ENCODE measurements around the gene MAML3.
"Not testable (repeated sequence)": the region's sequence is repeated elsewhere in the genome, so short reads cannot be mapped to it uniquely, and the experiment has no call there.

MAML3 gene

DNA sequence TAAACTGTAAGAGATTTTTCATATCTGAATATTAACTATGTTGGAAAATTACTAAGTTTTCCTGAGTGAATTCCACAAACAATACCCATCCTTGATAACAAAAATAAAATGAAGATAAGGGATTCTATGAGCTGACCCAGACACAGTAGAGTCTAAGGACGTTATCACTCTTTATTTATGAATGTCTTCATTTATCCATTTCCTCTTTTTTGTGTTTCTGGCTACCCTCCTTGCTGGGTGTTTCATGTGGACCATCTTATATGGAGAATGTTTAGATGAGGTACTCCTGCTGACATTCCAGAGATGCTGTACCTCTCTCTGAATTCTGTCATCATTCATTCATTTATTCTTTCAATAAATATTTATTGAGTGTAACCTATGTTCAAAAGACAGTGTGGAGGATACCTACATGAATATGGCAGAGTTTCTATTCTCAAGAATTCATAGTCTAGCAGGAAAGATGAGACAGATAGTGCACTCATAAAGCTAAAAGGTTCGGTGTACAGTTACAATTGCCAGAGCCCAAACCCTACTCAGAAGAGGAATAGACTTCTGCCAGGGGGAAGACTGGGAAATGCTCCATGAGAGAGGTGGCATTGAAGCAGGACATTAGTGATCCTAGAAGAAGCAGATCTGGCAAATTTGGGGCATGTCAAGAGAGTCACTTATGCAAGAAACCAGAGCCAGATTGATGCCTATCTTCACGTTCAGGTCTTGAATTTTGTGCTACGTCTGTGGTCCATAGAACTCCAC, 195.8 kb downstream of the MAML3 start:
- DNase-seq: no peak
- H3K27me3 Mint-ChIP-seq: peaks cover 7% of the 10 kb centered on the region

DNA sequence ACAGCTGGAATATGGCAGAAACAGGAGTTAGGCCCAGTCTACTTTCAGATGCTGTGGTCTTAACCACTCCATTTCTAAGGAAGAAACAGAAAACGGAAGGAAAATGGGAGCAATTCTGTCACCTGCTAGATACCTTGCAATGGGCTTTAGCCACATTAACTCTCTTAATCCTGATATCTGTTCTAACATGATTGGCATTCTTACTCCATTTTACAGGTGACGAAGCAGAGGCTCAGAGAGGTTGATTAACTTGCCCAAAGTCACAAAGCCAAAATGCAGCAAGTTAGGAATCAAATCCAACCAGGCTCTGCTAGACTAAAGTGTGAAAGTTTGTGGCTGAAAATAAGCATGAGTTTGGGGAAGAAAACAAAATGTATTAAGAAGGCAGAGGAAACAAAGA, 196.9 kb downstream of the MAML3 start:
- Mint-ChIP-seq H3K27me3 (peaks cover 7% of the 10 kb centered on the region), H3K27ac (no peak overlapping the region), H3K4me3 (no peak overlapping the region), H3K9me3 (no peaks in the 10 kb centered on the region), H3K4me1 (peaks cover 2% of the 10 kb centered on the region)
- DNase-seq: no peak
- no peak for ATAC-seq

More for the DNA sequence above, 195.8 kb downstream of the MAML3 start:
- Mint-ChIP-seq H3K4me1 (no peaks in the 10 kb centered on the region), H3K4me3 (no peak overlapping the region), H3K9me3 (no peaks in the 10 kb centered on the region), H3K27ac (no peak overlapping the region)
- ATAC-seq: no peak

DNA sequence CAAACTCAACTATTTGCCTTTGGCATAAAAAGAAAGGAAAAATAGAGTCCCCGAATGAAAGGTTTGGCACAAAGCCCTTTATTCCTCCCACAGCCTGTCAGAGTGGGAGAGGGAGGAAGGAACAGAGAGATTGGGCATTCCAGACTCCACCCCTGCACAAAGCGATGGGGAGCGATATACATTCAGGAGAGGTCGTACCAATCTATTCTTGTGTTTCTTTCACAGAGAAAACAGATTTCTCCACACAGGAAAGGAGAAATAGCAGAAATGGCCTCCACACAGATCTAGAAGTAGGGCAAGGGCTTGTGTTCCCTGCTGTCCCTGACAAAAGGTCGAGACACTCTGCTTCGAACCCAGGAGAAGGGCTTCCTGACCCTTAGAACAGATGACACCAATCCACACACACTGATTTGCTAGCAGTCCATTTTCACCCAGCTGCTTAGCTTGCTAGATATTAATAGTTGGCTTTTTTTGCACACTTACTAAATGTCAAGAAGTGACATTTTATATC, 197.4 kb downstream of the MAML3 start:
- Mint-ChIP-seq H3K4me3 (no peak overlapping the region), H3K4me1 (peaks cover 7% of the 10 kb centered on the region), H3K27me3 (peaks cover 7% of the 10 kb centered on the region), H3K27ac (no peak overlapping the region), H3K9me3 (no peaks in the 10 kb centered on the region)
- DNase-seq: no peak
- no peak for ATAC-seq

DNA sequence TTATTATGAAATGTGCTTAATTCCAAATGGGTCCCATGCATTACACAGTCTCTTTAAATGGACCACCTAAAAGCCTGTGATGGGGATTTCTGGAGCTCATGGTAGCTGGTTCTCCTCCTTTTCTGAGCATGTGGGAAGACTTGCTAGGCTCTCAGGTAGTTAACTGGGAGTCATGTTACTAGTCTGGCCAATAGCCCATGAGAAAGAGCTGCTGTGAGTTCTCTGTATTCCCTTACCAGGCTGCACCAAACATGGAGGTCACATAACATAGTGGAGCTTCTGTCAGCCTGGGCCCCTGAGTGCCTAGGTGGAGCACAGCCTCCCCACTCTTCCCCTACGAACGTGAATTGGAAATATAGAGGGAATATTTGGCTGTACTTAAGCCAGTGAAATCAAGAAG, 198.4 kb downstream of the MAML3 start:
- Mint-ChIP-seq H3K4me3 (no peak overlapping the region), H3K4me1 (peaks cover 16% of the 10 kb centered on the region), H3K27me3 (peaks cover 7% of the 10 kb centered on the region), H3K27ac (no peak overlapping the region), H3K9me3 (no peaks in the 10 kb centered on the region)
- DNase-seq (no peak), ATAC-seq (no peak)

DNA sequence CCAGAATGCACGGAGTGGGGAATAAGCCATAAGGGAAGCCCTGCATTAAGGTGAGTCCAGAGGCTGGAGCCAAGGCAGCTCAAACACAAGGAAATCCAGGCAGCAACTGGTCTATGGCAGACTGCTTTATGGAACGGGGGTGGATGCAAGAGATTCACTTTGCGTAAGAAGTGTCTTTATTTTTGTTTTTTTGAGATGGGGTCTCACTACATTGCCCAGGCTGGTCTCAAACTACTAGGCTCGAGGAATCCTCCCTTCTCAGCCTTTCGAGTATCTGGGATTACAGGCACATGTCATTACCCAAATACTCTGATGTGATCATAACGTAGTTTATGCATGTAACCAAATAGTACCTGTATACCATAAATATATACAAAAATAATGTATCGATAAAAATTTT, 199.5 kb downstream of the MAML3 start:
- Mint-ChIP-seq H3K4me3 (no peak overlapping the region), H3K9me3 (no peaks in the 10 kb centered on the region), H3K27me3 (peaks cover 7% of the 10 kb centered on the region), H3K27ac (no peak overlapping the region), H3K4me1 (peaks cover 26% of the 10 kb centered on the region)
- DNase-seq: no peak
- ATAC-seq: no peak

DNA sequence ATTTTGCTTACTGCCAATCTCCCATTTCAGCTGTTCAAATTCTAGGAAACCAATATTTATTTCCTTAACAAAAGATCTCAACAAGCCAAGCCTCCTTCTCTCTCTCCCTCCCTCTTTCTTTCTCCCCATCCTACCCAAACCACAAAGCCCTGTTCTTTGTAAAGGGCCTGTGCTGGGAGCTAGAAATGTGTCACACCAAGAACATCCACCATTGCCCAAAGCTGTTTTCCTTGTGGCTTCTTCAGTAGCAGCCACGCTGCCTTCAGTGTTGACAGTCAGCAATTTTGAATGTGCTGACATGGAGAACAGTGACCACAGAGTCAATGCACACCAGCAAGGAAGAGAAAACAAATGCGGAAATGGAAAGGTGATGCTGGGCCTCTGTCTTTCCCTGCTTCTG, 203.0 kb downstream of the MAML3 start:
- H3K4me3 Mint-ChIP-seq: peak overlapping the region; percentile 44 to 62
- peak overlapping the region in 1 of 2 donors; percentile 66 for H3K27ac Mint-ChIP-seq
- peak; percentile 83 for ATAC-seq
- H3K27me3 Mint-ChIP-seq: peaks cover 7% of the 10 kb centered on the region
- H3K4me1 Mint-ChIP-seq: peaks cover 37% of the 10 kb centered on the region
- H3K9me3 Mint-ChIP-seq: no peaks in the 10 kb centered on the region
- peak; percentile 39 to 62 for DNase-seq

DNA sequence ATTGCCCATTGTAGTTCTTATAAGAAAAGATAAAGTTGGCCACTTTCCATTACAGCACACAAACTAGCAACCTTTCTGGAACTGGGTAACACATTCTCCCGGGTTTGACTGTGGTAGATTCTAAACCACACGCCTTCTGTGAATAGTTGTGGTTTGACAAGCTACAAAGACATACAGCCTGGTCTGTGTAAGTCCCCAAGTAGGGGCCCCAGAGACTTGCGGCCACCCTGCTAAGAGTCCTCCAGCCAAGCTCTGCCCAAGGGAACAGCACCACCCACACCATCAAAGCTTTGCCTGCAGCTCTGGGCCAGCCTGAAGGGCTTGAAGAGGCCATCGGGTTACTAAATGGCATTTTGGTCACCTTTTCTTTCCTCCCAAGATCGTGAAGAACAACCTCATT, 203.4 kb downstream of the MAML3 start:
- Mint-ChIP-seq H3K4me1 (peaks cover 37% of the 10 kb centered on the region), H3K9me3 (no peaks in the 10 kb centered on the region), H3K27me3 (peaks cover 3% of the 10 kb centered on the region), H3K4me3 (peak overlapping the region; percentile 44 to 62), H3K27ac (peak overlapping the region; percentile 14 to 66)
- DNase-seq (peak; percentile 67 to 82), ATAC-seq (peak; percentile 97)

DNA sequence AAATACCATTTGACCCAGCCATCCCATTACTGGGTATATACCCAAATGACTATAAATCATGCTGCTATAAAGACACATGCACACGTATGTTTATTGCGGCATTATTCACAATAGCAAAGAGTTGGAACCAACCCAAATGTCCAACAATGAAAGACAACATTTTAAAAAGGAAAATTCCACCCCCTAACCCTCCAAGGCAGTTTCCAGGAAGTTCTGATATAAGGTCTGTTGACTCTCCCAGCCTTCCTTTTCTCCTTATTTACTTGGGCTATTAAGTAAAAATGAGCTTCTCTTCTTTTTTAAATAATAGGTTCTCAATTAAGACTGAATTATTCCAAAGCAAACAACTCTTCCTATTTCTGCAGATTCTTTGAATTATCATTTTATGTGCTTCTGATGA, 209.1 kb downstream of the MAML3 start:
- H3K4me3 Mint-ChIP-seq, ATAC-seq, DNase-seq, H3K27ac Mint-ChIP-seq, H3K27me3 Mint-ChIP-seq, H3K9me3 Mint-ChIP-seq: not testable (repeated sequence)
- H3K4me1 Mint-ChIP-seq: peaks cover 14% of the 10 kb centered on the region

DNA sequence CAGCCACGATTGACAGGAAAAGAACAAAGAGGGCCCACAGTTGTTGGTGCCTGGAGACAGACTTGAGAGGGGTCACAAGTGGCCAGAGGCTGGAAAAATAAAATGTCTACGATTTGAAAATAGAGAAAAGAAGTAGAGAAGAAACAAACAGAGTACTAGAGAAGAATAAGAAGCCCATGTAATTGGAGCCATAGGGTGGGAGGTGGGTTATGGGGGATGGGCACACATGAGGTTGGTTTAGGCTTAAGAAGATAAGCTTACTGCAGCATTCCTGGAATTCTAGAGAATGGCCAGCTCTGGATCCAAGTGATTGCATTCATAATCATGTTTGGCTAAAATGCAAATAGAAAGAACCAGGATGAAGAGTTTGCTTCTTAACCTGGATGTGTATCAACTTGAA, 210.7 kb downstream of the MAML3 start:
- H3K27me3 Mint-ChIP-seq: no peaks in the 10 kb centered on the region
- H3K4me3 Mint-ChIP-seq: no peak overlapping the region
- ATAC-seq (no peak), DNase-seq (no peak)
- no peaks in the 10 kb centered on the region for H3K9me3 Mint-ChIP-seq
- H3K4me1 Mint-ChIP-seq: peaks cover 11% of the 10 kb centered on the region
- no peak overlapping the region for H3K27ac Mint-ChIP-seq

DNA sequence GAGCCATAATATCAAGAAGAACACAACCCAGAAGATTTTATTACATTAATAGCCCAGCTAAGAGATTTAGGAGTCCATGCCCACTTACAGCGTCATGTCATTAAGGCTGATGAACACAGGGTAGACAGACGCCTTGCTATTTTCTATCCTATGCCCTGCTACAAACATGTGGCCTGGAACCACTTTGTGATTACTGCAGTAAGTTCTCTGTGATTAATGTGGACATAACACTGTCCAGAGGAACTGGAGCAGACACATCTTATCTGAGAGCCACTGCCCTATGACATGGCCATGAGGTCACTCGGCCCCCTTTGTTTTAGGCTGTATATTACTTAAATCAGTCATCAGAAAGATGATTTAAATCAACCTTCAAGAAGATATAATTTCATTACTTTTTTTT, 211.7 kb downstream of the MAML3 start:
- peaks cover 8% of the 10 kb centered on the region for H3K4me1 Mint-ChIP-seq
- DNase-seq (no peak), ATAC-seq (no peak)
- no peaks in the 10 kb centered on the region for H3K9me3 Mint-ChIP-seq
- H3K27ac Mint-ChIP-seq: no peak overlapping the region
- no peak overlapping the region for H3K4me3 Mint-ChIP-seq
- H3K27me3 Mint-ChIP-seq: no peaks in the 10 kb centered on the region

DNA sequence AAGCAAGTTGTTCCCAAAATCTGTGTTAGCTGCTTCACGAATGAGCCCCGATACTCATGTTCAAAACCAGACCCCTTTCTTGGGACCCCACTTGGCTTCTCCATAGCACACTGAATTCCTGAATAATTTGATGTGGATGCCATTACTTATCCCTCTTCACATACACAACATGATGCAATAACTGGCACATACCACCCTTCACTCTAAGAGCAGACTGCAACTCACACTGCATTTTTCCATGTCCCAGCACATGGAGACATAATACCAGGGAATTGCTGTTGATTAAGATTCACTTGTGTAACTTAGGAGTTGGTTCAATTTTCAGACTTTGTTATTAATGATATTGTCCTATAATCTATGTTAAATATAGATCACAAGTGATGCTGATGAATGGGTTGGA, 213.4 kb downstream of the MAML3 start:
- no peak overlapping the region for H3K27ac Mint-ChIP-seq
- no peaks in the 10 kb centered on the region for H3K27me3 Mint-ChIP-seq

DNA sequence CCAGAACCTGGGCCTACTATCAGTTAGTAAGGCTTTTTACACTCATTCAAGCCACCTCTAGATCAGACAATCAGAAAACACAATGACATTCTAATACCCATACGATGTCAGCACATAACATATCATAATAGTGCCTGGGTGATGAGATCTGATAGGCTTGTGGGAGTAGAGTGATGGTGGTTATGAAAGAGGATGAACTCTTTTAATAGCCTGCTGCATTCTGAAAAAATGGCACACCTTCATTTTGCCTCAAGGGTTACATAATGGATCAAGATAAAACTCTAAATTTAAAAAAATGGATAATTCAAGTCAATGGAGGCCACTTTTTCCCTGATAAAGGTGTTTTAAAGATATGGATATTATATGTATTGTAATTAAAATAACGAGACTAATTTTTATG, 215.6 kb downstream of the MAML3 start:
- Mint-ChIP-seq H3K27ac (no peak overlapping the region), H3K4me1 (no peaks in the 10 kb centered on the region), H3K4me3 (no peak overlapping the region), H3K9me3 (no peaks in the 10 kb centered on the region), H3K27me3 (no peaks in the 10 kb centered on the region)
- no peak for DNase-seq
- ATAC-seq: peak; percentile 18

More for the DNA sequence above, 213.4 kb downstream of the MAML3 start:
- DNase-seq (no peak), ATAC-seq (no peak)
- Mint-ChIP-seq H3K4me3 (no peak overlapping the region), H3K9me3 (no peaks in the 10 kb centered on the region), H3K4me1 (no peaks in the 10 kb centered on the region)

DNA sequence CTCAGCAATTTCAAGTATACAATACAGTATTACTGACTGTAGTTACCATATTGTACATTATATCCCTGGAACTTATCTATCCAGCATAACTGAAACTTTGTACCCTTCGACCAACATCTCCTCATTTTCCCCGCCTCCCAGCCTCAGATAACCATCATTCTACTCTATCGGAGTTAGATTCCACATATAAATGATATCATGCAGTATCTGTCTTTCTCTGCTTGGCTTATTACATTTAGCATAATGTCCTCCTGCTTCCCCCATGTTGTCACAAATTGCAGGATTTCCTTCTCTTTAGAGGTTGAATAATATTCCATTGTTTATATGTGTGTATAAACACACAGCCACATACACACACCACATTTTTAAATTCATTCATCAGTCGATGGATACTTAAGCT, 218.1 kb downstream of the MAML3 start:
- Mint-ChIP-seq H3K9me3 (no peaks in the 10 kb centered on the region), H3K27me3 (no peaks in the 10 kb centered on the region), H3K27ac (no peak overlapping the region), H3K4me1 (no peaks in the 10 kb centered on the region), H3K4me3 (no peak overlapping the region)
- DNase-seq: no peak
- ATAC-seq: no peak

DNA sequence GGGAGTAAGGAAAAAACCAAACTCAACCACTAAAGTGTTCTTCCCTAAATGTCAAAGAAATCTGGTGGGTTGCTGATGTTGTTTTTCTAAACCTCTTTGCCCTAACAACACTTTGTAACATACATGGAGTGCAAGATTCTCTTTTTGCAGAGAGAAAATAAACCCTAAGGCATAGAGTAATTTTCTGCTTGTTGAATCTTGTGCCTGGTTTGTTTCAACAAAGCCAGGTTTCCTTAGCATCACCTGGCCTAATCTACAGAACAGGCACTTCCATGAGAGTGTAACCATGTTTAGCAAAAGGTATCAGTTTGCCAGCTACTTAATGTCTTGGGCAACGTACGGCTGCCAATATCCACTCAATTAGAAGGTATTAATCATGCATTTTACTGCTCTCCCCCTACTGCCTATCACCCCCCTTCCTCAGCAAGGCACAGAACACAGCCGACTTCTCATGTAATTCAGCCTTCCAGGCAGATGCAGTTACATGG, 219.2 kb downstream of the MAML3 start:
- Mint-ChIP-seq H3K9me3 (no peaks in the 10 kb centered on the region), H3K27me3 (no peaks in the 10 kb centered on the region), H3K27ac (no peak overlapping the region), H3K4me3 (no peak overlapping the region), H3K4me1 (no peaks in the 10 kb centered on the region)
- ATAC-seq (no peak), DNase-seq (no peak)

DNA sequence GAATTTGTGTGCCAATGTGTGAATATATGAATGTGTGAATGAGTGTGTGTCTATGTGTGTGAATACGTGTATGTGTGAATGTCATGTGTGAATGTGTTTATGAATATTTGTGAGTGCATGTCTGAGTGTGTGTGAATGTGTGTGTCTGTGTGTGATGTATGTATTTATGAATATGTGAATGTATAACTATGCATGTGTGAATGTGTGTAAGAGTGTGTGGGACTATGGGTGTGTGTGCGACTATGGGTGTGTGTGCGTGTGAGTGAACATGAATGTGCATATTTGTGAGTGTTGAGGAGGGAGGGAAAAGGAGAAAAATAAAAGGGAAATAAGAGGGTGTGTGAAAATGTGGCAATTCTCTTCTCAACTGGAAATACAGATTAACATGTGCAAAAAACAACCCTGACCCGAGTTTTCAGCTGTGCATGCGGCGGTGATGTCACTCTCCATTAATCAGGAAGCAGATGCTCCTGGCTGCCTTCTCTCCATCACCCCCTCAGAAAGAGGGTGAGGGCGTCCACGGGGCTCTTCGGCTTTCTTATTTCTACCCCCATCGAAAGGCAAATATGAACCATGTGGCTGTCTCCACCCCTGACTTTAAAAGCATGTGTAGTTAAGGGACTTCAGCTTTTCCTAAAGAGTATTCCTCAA, 219.8 kb downstream of the MAML3 start:
- H3K27me3 Mint-ChIP-seq: no peaks in the 10 kb centered on the region

DNA sequence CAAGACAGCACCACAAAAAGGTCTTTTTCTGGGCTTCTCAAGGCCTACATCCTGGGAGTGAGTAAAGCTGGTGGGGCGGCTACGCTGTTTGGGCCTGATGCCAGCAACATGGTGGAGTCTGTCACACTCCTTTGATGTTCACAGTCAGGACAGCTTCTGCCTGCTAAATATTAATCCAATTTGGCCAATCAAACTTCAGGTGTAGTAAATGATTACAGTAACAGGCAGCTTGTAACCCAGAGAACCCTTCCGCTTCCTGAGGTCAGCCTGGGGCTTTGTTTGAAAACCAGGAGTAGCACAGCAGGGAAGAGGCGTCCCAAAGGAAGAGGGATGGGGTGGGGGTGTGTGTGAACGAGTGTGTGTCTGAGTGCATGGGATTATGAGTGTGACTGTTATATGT, 220.4 kb downstream of the MAML3 start:
- H3K27ac Mint-ChIP-seq: no peak overlapping the region
- H3K4me1 Mint-ChIP-seq: no peaks in the 10 kb centered on the region
- no peak for DNase-seq
- H3K27me3 Mint-ChIP-seq: no peaks in the 10 kb centered on the region
- H3K4me3 Mint-ChIP-seq: no peak overlapping the region
- H3K9me3 Mint-ChIP-seq: no peaks in the 10 kb centered on the region
- no peak for ATAC-seq

More for the DNA sequence above, 219.8 kb downstream of the MAML3 start:
- no peaks in the 10 kb centered on the region for H3K9me3 Mint-ChIP-seq
- DNase-seq (no peak), ATAC-seq (no peak)
- no peak overlapping the region for H3K4me3 Mint-ChIP-seq
- no peak overlapping the region for H3K27ac Mint-ChIP-seq
- H3K4me1 Mint-ChIP-seq: no peaks in the 10 kb centered on the region

Data from stimulated activated naive CD8-positive, alpha-beta T cell treated with anti-CD3 and anti-CD28 coated beads, Interleukin-15, amount 100 ng/mL, for 72 hours (primary cell).